Left ventricle myocardium inferior (tissue), 1 donor: Measurements from ENCODE around the gene CMTM5. TPM values are rescaled to one million over a fixed set of nuclear protein-coding genes. Genes with fewer than 3 reads are reported as not detected.

Source experiments
- DNase-seq: peaks from one replicate; pipeline ENCODE4 v3.0.0-alpha.2; 2020
- H3K27ac ChIP-seq: fragments of 200-600 bp; replicated peaks from 2 replicates; pipeline ENCODE4 v1.8.0; 2021
- H3K27me3 ChIP-seq: fragments of 200-600 bp; 2 replicates; pipeline ENCODE4 v1.8.0; 2021; ENCODE audit warnings: low read depth
- H3K36me3 ChIP-seq: fragments of 200-600 bp; 2 replicates; pipeline ENCODE4 v1.8.0; 2021
- H3K4me1 ChIP-seq: fragments of 200-600 bp; 2 replicates; pipeline ENCODE4 v1.8.0; 2021
- H3K4me3 ChIP-seq: fragments of 200-600 bp; 2 replicates; pipeline ENCODE4 v1.8.0; 2021; ENCODE audit warnings: mild to moderate bottlenecking, moderate library complexity
- H3K9me3 ChIP-seq: fragments of 200-600 bp; replicated peaks from 2 replicates; pipeline ENCODE4 v1.8.0; 2021
- CTCF ChIP-seq: fragments of 200-600 bp; IDR thresholded peaks from 2 replicates; pipeline ENCODE4 v1.8.0; 2021; ENCODE audit warnings: antibody characterized with exemption, mild to moderate bottlenecking, borderline replicate concordance
- intact Hi-C: fragments of 100-400 bp; cut with micrococcal nuclease; formaldehyde crosslinking; loops from one replicate; pipeline ENCODE4 v1.11.0; 2022
- long read RNA-seq: library from polyadenylated mRNA; unstranded; transcript quantifications from one replicate; pipeline ENCODE4 v2.0.0, GENCODE V29; 2021
- total RNA-seq: library from RNA; stranded (reverse); fragmentation: NEBNext Ultra II Directional; extraction: Animal tissue kit (Norgen Biotek cat#: 25700); gene quantifications from one replicate; pipeline ENCODE4 v1.2.1, GENCODE V29; 2021
- donor health status: DM: no; HTN: yes; CAD: no; lungs with severe emphysema.

CMTM5 gene
- 1.0 TPM for total RNA-seq
- long read RNA-seq: 0 reads

GRCh38 chr14:23376482-23377197, at the start of gene CMTM5:
TSS of gene CMTM5 (plus strand) at chr14:23377046. CDS start at chr14:23377252, 206 bp downstream.
- no peak for TF ChIP-seq CTCF
- no peaks in the 10 kb centered on the region for H3K9me3 ChIP-seq
- H3K4me1 ChIP-seq: peaks cover 17% of the 10 kb centered on the region
- H3K27me3 ChIP-seq: peaks cover 7% of the 10 kb centered on the region
- intact Hi-C loops: loop anchor here (5.0 kb wide), 1 partner anchor 49 kb away; no protein-coding TSS in a partner anchor
- peak within 1 kb of the TSS; percentile 47 for H3K4me3 ChIP-seq
- DNase-seq: no peak
- peak within 1 kb of the TSS; percentile 47 for H3K27ac ChIP-seq
- H3K36me3 ChIP-seq: peaks cover 4% of the 10 kb centered on the region

GRCh38 chr14:23327947-23328744, 48.7 kb upstream of the CMTM5 start:
- Histone ChIP-seq H3K27me3 (no peaks in the 10 kb centered on the region), H3K4me3 (no peak overlapping the region), H3K4me1 (peaks cover 12% of the 10 kb centered on the region), H3K27ac (no peak overlapping the region), H3K36me3 (peaks cover 24% of the 10 kb centered on the region), H3K9me3 (no peaks in the 10 kb centered on the region)
- intact Hi-C loops: loop anchor here (5.0 kb wide), 1 partner anchor 49 kb away; the partner anchor contains the start of gene CMTM5
- peak; percentile 47 for DNase-seq
- peak; percentile 92 for TF ChIP-seq CTCF

GRCh38 chr14:23335623-23336022, 41.2 kb upstream of the CMTM5 start:
- Histone ChIP-seq H3K9me3 (peaks cover 7% of the 10 kb centered on the region), H3K36me3 (no peaks in the 10 kb centered on the region), H3K4me1 (no peaks in the 10 kb centered on the region), H3K4me3 (no peak overlapping the region), H3K27ac (no peak overlapping the region), H3K27me3 (no peaks in the 10 kb centered on the region)
- DNase-seq: no peak
- intact Hi-C loops: no loop called here
- no peak for TF ChIP-seq CTCF

- H3K9me3 ChIP-seq: peaks cover 7% of the 10 kb centered on the region
- H3K4me1 ChIP-seq: no peaks in the 10 kb centered on the region
- no peaks in the 10 kb centered on the region for H3K36me3 ChIP-seq
- no peak for DNase-seq
- no peak for TF ChIP-seq CTCF
- no peaks in the 10 kb centered on the region for H3K27me3 ChIP-seq
- H3K27ac ChIP-seq: no peak overlapping the region
- intact Hi-C loops: no loop called here
- no peak overlapping the region for H3K4me3 ChIP-seq
Observed at GRCh38 chr14:23339506-23340268, 37.2 kb upstream of the CMTM5 start.

GRCh38 chr14:23344481-23344880, 32.4 kb upstream of the CMTM5 start:
- Histone ChIP-seq H3K4me1 (peaks cover 13% of the 10 kb centered on the region), H3K9me3 (peaks cover 4% of the 10 kb centered on the region), H3K27ac (no peak overlapping the region), H3K4me3 (no peak overlapping the region), H3K36me3 (no peaks in the 10 kb centered on the region), H3K27me3 (no peaks in the 10 kb centered on the region)
- intact Hi-C loops: no loop called here
- DNase-seq: no peak
- no peak for TF ChIP-seq CTCF
